C4-2B (cell line): ENCODE measurements around the gene CCDC13.

Experiments
- H3K27ac ChIP-seq: fragments of 450-650 bp; 2 replicates; pipeline ENCODE4 v1.5.1; 2017
- CTCF ChIP-seq: fragments of 450-650 bp; conservative IDR thresholded peaks from 2 replicates; pipeline ENCODE4 v1.5.1; 2017; ENCODE audit warnings: mild to moderate bottlenecking
- ZFX ChIP-seq: fragments of 450-650 bp; IDR thresholded peaks from 2 replicates; pipeline ENCODE4 v1.6.1; 2017

CCDC13 gene

DNA sequence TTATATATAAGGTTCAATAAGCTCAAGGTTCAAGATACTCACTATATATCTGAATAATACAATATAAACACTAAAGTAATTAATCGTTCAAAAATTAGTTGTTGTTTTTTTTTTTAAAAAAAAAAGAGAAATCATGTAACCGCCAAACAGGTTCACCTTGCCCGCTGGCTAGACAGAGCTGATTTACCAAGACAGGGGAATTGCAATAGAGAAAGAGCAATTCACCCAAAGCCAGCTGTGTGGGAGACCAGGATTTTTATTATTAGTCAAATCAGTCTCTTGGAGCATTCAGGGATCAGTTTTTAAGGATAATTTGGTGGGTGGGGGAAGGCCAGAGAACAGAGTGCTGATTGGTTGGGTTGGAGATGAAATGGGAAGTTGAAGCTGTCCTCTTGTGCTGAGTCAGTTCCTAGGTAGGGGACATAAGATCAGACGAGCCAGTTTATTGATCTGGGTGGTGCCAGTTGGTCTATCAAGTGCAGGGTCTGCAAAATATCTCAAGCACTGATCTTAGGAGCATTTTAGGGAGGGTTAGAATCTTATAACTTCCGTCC lies 23.4 kb upstream of the CCDC13 start:
- TF ChIP-seq ZFX (no peak), CTCF (no peak)
- H3K27ac ChIP-seq: no peak overlapping the region

DNA sequence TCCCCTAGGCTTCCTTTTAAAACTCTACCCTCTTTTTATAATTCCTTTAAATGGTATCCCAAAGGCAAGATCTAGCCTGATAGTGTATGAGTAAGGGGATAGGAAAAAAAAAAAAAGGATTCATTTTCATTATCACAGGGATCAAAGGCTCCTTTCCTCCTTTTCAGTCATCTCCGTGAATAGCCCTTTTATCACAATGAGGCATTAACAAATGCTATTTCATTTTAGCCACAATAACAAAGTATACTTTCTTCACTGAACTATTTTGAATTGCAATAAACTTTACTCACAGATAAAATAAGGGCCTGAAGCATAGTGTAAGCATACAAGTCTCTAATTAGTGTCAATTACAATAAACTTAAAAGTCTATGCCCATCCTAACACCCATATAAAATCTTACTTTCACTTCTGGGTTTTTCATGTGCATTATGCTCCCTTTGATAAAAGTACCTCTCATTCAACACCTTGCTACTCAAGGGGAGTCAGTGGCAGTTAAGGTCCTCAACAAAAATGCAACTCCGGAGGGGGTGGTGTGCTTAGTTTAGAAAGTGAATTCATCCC lies 22.6 kb upstream of the CCDC13 start:
- no peak overlapping the region for H3K27ac ChIP-seq
- no peak for TF ChIP-seq CTCF
- no peak for TF ChIP-seq ZFX

DNA sequence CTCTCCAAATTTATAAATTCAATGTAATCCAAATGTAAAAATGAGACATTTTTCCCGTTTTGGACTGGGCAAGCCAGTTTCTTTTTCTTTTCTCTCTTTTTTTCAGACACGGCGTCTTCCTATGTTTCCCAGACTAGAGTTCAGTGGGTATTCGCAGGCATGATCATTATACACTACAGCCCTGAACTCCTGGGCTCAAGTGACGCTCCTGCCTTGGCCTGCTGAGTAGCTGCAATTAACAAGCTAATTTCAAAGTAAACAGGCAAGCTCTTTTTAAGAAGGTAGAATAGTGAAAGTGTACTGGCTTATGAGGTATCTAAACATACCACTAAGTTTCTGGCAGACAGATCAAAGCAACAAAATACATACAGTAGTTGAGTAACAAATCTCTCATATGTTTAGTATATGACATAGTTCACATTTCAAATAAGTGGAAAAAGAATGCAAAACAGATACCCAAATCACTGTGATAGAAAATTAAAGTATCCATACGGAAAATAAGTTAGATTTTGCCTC lies 17.7 kb upstream of the CCDC13 start:
- no peak overlapping the region for H3K27ac ChIP-seq

GRCh38 chr3:42786631-42787030 lies 13.6 kb upstream of the CCDC13 start:
- H3K27ac ChIP-seq: no peak overlapping the region
- no peak for TF ChIP-seq ZFX
- TF ChIP-seq CTCF: no peak

More for the DNA sequence above, 17.7 kb upstream of the CCDC13 start:
- TF ChIP-seq ZFX: no peak
- no peak for TF ChIP-seq CTCF

DNA sequence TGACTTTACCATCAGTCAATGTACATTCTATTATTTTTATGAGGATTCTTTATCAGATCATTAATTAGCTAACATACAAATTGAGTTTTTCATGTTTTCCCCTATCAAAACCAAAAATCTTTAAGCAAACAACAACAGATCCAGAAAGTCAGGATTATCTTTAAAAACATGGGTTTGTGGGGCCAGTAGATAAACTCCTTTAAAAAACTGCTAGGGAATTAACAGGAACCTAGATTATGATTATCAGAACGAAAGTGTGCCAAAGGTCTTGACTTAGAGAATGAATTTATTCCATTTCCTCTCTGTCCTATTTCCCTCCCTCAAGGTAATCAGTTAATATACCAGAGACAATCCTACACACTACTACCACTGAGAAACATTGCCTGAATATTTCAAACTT lies 13.2 kb upstream of the CCDC13 start:
- TF ChIP-seq ZFX (no peak), CTCF (no peak)

DNA sequence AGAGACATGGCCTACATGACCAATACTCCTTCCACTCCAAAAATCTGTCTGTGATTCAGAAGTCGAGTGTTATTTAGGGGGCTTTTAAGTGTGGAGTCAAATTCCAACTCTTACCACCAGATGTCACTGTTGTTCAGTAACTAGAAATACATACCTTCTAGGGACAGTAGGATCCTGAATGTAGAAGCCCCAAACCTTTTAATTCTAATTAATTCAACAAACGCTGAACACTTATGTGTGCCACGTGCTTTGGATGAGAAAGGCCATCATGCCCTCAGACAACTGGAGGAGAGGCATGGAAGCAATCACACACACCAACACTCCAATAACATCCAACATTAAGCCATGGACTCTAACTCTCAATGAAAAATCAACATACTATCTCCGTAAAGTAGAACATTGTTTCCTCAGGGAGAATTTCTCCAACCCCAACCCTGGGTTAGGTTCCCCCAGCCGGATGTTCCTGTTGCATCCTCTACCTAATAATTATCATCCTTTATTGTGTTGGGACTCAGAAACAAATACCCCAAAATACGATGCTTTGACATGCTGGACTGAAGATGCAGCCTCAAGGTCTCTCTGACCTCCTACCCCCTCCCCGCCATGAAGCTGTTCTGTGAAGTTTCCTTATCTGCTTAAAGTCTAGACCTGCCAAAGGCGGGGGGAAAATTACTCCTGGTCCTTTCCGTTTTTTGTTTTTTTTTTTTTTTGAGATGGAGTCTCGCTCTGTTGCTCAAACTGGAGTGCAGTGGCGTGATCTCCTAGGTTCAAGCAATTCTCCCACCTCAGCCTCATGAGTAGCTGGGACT lies 8.0 kb upstream of the CCDC13 start:
- H3K27ac ChIP-seq: no peak overlapping the region
- TF ChIP-seq ZFX (no peak), CTCF (peak; percentile 81)

More for the DNA sequence above, 13.2 kb upstream of the CCDC13 start:
- no peak overlapping the region for H3K27ac ChIP-seq

DNA sequence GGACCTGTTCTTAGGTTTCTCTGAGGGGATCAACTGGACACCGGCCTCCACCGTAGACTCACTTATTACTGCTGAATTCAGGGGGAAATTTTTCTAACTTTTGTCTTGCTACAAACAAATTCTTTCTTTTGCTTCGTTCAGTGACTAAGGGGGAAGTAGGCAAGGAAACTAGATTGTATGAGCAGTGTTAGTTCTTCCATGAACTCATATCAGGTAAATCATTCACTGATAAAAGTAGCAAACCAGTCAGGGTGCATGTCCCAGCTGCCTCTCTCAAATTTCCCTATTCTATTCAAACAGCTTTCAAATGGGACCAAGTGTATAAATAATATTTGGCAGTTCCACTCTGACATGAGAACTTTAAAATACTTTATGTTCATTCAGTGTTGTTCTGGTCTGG lies 7.3 kb upstream of the CCDC13 start:
- no peak overlapping the region for H3K27ac ChIP-seq

More for the DNA sequence above, 7.3 kb upstream of the CCDC13 start:
- TF ChIP-seq CTCF (no peak), ZFX (no peak)
